ENCODE data around the gene COA5.

COA5 gene

GRCh38 chr2:98573426-98573825 is 34.9 kb downstream of the COA5 start:
- Mint-ChIP-seq H3K4me3 (no peak overlapping the region), H3K9me3 (no peaks in the 10 kb centered on the region), H3K4me1 (no peaks in the 10 kb centered on the region), H3K27ac (no peak overlapping the region), H3K27me3 (ENCODE audit: low read depth, poor library complexity) (peaks cover 10% of the 10 kb centered on the region), H3K36me3 (ENCODE audit: low read depth) (peaks cover 23% of the 10 kb centered on the region)
- DNase-seq, result no peak
- no peak for TF ChIP-seq CTCF (IDR thresholded peaks at IDR 0.05)

- Mint-ChIP-seq H3K9me3 (no peaks in the 10 kb centered on the region), H3K36me3 (ENCODE audit: low read depth) (peaks cover 19% of the 10 kb centered on the region), H3K27me3 (ENCODE audit: low read depth, poor library complexity) (peaks cover 10% of the 10 kb centered on the region), H3K4me1 (no peaks in the 10 kb centered on the region), H3K27ac (peak overlapping the region; percentile 74), H3K4me3 (no peak overlapping the region)
- TF ChIP-seq CTCF (IDR thresholded peaks at IDR 0.05), result no peak
- no peak for DNase-seq
Observed at GRCh38 chr2:98572676-98573075, 35.6 kb downstream of the COA5 start.

- H3K27ac Mint-ChIP-seq, result no peak overlapping the region
- no peaks in the 10 kb centered on the region for H3K4me1 Mint-ChIP-seq
- H3K4me3 Mint-ChIP-seq, result no peak overlapping the region
- no peaks in the 10 kb centered on the region for H3K9me3 Mint-ChIP-seq
- peaks cover 18% of the 10 kb centered on the region for H3K36me3 Mint-ChIP-seq (ENCODE audit: low read depth)
- DNase-seq, result no peak
- H3K27me3 Mint-ChIP-seq (ENCODE audit: low read depth, poor library complexity), result peaks cover 10% of the 10 kb centered on the region
- TF ChIP-seq CTCF (IDR thresholded peaks at IDR 0.05), result no peak
Observed at GRCh38 chr2:98572211-98572610, 36.1 kb downstream of the COA5 start.

- no peak overlapping the region for H3K27ac Mint-ChIP-seq
- no peaks in the 10 kb centered on the region for H3K9me3 Mint-ChIP-seq
- H3K36me3 Mint-ChIP-seq (ENCODE audit: low read depth), result peaks cover 18% of the 10 kb centered on the region
- TF ChIP-seq CTCF (IDR thresholded peaks at IDR 0.05), result no peak
- no peak for DNase-seq
- peaks cover 10% of the 10 kb centered on the region for H3K27me3 Mint-ChIP-seq (ENCODE audit: low read depth, poor library complexity)
- no peak overlapping the region for H3K4me3 Mint-ChIP-seq
- no peaks in the 10 kb centered on the region for H3K4me1 Mint-ChIP-seq
Observed at GRCh38 chr2:98571796-98572195, 36.5 kb downstream of the COA5 start.

- H3K27ac Mint-ChIP-seq, result no peak overlapping the region
- no peak for DNase-seq
- no peaks in the 10 kb centered on the region for H3K4me1 Mint-ChIP-seq
- TF ChIP-seq CTCF (IDR thresholded peaks at IDR 0.05), result no peak
- no peak overlapping the region for H3K4me3 Mint-ChIP-seq
- no peaks in the 10 kb centered on the region for H3K9me3 Mint-ChIP-seq
- peaks cover 22% of the 10 kb centered on the region for H3K36me3 Mint-ChIP-seq (ENCODE audit: low read depth)
- H3K27me3 Mint-ChIP-seq (ENCODE audit: low read depth, poor library complexity), result peaks cover 11% of the 10 kb centered on the region
Observed at GRCh38 chr2:98571121-98571701, 37.1 kb downstream of the COA5 start.

GRCh38 chr2:98570356-98570755 is 38.0 kb downstream of the COA5 start:
- DNase-seq, result no peak
- Mint-ChIP-seq H3K4me1 (no peaks in the 10 kb centered on the region), H3K4me3 (no peak overlapping the region), H3K9me3 (no peaks in the 10 kb centered on the region), H3K27ac (no peak overlapping the region), H3K27me3 (ENCODE audit: low read depth, poor library complexity) (peaks cover 12% of the 10 kb centered on the region), H3K36me3 (ENCODE audit: low read depth) (peaks cover 30% of the 10 kb centered on the region)
- no peak for TF ChIP-seq CTCF (IDR thresholded peaks at IDR 0.05)
